Liver (tissue), 9 donors: ENCODE results near the gene CABP4. TPM values are rescaled to one million over a fixed set of nuclear protein-coding genes. Genes with fewer than 3 reads are reported as not detected.

Experiments
- DNase-seq: peaks from one replicate; pipeline ENCODE4 v3.0.0-alpha.2; 2017; ENCODE audit warnings: low spot score
- H3K27ac ChIP-seq, 2 donors: one replicate each; pipeline ENCODE4 v1.7.0; 2013; ENCODE audit warnings: inconsistent platforms in 2 of 2, low read length in 2 of 2, control low read depth in 1 of 2, low read depth in 1 of 2, mild to moderate bottlenecking in 1 of 2
- H3K27me3 ChIP-seq, 4 donors: one replicate each; pipeline versions ENCODE4 v1.6.1 to v1.7.0; 2013; ENCODE audit warnings: low read length in 3 of 4, inconsistent platforms in 1 of 4, mild to moderate bottlenecking in 1 of 4, moderate library complexity in 1 of 4; ENCODE audit not compliant: control insufficient read depth in 4 of 4, insufficient read depth in 4 of 4
- H3K36me3 ChIP-seq, 4 donors: one replicate each; pipeline versions ENCODE4 v1.6.1 to v1.7.0; 2013; ENCODE audit warnings: low read length in 3 of 4, mild to moderate bottlenecking in 3 of 4, low read depth in 1 of 4, moderate library complexity in 1 of 4; ENCODE audit not compliant: control insufficient read depth in 4 of 4, insufficient read depth in 3 of 4
- H3K4me1 ChIP-seq, 4 donors: one replicate each; pipeline versions ENCODE4 v1.6.1 to v1.7.0; 2013; ENCODE audit warnings: low read length in 3 of 4, mild to moderate bottlenecking in 3 of 4, moderate library complexity in 1 of 4; ENCODE audit not compliant: control insufficient read depth in 4 of 4, insufficient read depth in 4 of 4
- H3K4me3 ChIP-seq, 3 donors: one replicate each; pipeline versions ENCODE4 v1.6.1 to v1.7.0; 2013; ENCODE audit warnings: low read length in 3 of 3, control low read depth in 1 of 3, low read depth in 1 of 3, mild to moderate bottlenecking in 1 of 3
- H3K9ac ChIP-seq, 2 donors: one replicate each; pipeline ENCODE4 v1.7.0; 2013; ENCODE audit warnings: low read length in 2 of 2, mild to moderate bottlenecking in 2 of 2, moderate library complexity in 2 of 2, control low read depth in 1 of 2, low read depth in 1 of 2
- H3K9me3 ChIP-seq, 4 donors: one replicate each; pipeline versions ENCODE4 v1.6.1 to v1.7.0; 2013; ENCODE audit warnings: low read length in 3 of 4; ENCODE audit not compliant: control insufficient read depth in 4 of 4
- ATF3 ChIP-seq: IDR thresholded peaks from 2 replicates; pipeline ENCODE4 v1.6.1; 2016; ENCODE audit warnings: antibody characterized with exemption
- EGR1 ChIP-seq, 2 donors: IDR thresholded peaks; 2 replicates each; pipeline ENCODE4 v1.6.1; 2016 to 2018; ENCODE audit warnings: antibody characterized with exemption in 2 of 2, low read depth in 2 of 2
- FOXA1 ChIP-seq: IDR thresholded peaks from 2 replicates; pipeline ENCODE4 v1.6.1; 2016; ENCODE audit warnings: antibody characterized with exemption
- HNF4A ChIP-seq, 2 donors: conservative IDR thresholded peaks; 2 replicates each; pipeline ENCODE4 v1.6.1; 2016; ENCODE audit warnings: antibody characterized with exemption in 2 of 2, mild to moderate bottlenecking in 2 of 2
- HNF4G ChIP-seq: IDR thresholded peaks from 2 replicates; pipeline ENCODE4 v1.6.1; 2016; ENCODE audit warnings: antibody characterized with exemption
- JUND ChIP-seq, 2 donors: IDR thresholded peaks; 2 replicates each; pipeline ENCODE4 v1.6.1; 2016; ENCODE audit warnings: antibody characterized with exemption in 2 of 2
- NR2F2 ChIP-seq: IDR thresholded peaks from 2 replicates; pipeline ENCODE4 v1.6.1; 2016; ENCODE audit warnings: antibody characterized with exemption
- RXRA ChIP-seq, 2 donors: IDR thresholded peaks; 2 replicates each; pipeline ENCODE4 v1.6.1; 2017 to 2018; ENCODE audit warnings: antibody characterized with exemption in 2 of 2, mild to moderate bottlenecking in 1 of 2
- SP1 ChIP-seq: IDR thresholded peaks from 2 replicates; pipeline ENCODE4 v1.6.1; 2018; ENCODE audit warnings: antibody characterized with exemption, mild to moderate bottlenecking
- TAF1 ChIP-seq: conservative IDR thresholded peaks from 2 replicates; pipeline ENCODE4 v1.6.1; 2016; ENCODE audit warnings: antibody characterized with exemption, mild to moderate bottlenecking
- YY1 ChIP-seq: IDR thresholded peaks from 2 replicates; pipeline ENCODE4 v1.6.1; 2016; ENCODE audit warnings: antibody characterized with exemption, mild to moderate bottlenecking
- ZBTB33 ChIP-seq: IDR thresholded peaks from 2 replicates; pipeline ENCODE4 v1.6.1; 2016; ENCODE audit warnings: antibody characterized with exemption
- WGBS: extraction: QIAGEN DNeasy Blood & Tissue Kit; methylation state at CpG from one replicate; pipeline ENCODE4 v1.1.7; 2013; 5-methylcytosine and 5-hydroxymethylcytosine counted together
- polyA plus RNA-seq, 2 donors: library from polyadenylated mRNA; stranded (reverse) in 1 of 2; unstranded in 1 of 2; fragments of 200-250 nt in 1 of 2; fragments of >200 nt in 1 of 2; fragmentation: Nextera tagmentation in 1 of 2; extraction: Ambion mirVana in 1 of 2; gene quantifications; one replicate each; pipeline versions ENCODE4 v1.2.1 to v1.2.3, GENCODE V29; 2013 to 2015
- total RNA-seq, 2 donors: library from RNA; depleted of rRNA; stranded (reverse); fragments of >200 nt; gene quantifications; one replicate each; pipeline ENCODE4 v1.2.3, GENCODE V29; 2014
- TF ChIP-seq, protein P1 (sequence below): fragments of 150-350 bp; IDR thresholded peaks from 2 replicates; pipeline ENCODE4 v1.5.1; 2017; ENCODE audit warnings: improper control_type of control experiment, low read depth, low read length; ENCODE audit not compliant: missing input control
- TF ChIP-seq, protein P2 (sequence below): IDR thresholded peaks from 2 replicates; pipeline ENCODE4 v1.6.1; 2016; ENCODE audit warnings: antibody characterized with exemption
- donor health status: healthy.
- donor health status: healthy.
- donor health status: healthy.
- donor health status: healthy.
- donor health status: healthy.

Gene CABP4
- total and polyA plus RNA-seq, 4 donors: 0.85 to 2.9 (median 1.6) TPM

GRCh38 chr11:67432655-67433349 is 22.4 kb upstream of the CABP4 start:
- 94% methylated on average over 22 of the region's 22 CpGs for WGBS
- Histone ChIP-seq H3K9ac (no peak overlapping the region), H3K27me3 (no peaks in the 10 kb centered on the region), H3K27ac (no peak overlapping the region), H3K9me3 (no peaks in the 10 kb centered on the region), H3K4me1 (peaks cover 3 to 13% (median 10%) of the 10 kb centered on the region in 4 donors), H3K4me3 (no peak overlapping the region), H3K36me3 (peaks cover 3 to 42% (median 8%) of the 10 kb centered on the region in 4 donors)
- DNase-seq: no peak
- TF ChIP-seq YY1 (no peak), NR2F2 (no peak), ATF3 (no peak), FOXA1 (no peak), HNF4G (no peak), SP1 (no peak), HNF4A (conservative IDR thresholded peaks at IDR 0.05) (no peak), RXRA (IDR thresholded peaks at IDR 0.05) (no peak), EGR1 (IDR thresholded peaks at IDR 0.05; ENCODE audit: low read depth in 2 of 2) (no peak), JUND (IDR thresholded peaks at IDR 0.05) (no peak), TAF1 (no peak)
- TF ChIP-seq, protein P1, sequence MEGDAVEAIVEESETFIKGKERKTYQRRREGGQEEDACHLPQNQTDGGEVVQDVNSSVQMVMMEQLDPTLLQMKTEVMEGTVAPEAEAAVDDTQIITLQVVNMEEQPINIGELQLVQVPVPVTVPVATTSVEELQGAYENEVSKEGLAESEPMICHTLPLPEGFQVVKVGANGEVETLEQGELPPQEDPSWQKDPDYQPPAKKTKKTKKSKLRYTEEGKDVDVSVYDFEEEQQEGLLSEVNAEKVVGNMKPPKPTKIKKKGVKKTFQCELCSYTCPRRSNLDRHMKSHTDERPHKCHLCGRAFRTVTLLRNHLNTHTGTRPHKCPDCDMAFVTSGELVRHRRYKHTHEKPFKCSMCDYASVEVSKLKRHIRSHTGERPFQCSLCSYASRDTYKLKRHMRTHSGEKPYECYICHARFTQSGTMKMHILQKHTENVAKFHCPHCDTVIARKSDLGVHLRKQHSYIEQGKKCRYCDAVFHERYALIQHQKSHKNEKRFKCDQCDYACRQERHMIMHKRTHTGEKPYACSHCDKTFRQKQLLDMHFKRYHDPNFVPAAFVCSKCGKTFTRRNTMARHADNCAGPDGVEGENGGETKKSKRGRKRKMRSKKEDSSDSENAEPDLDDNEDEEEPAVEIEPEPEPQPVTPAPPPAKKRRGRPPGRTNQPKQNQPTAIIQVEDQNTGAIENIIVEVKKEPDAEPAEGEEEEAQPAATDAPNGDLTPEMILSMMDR: no peak

DNA sequence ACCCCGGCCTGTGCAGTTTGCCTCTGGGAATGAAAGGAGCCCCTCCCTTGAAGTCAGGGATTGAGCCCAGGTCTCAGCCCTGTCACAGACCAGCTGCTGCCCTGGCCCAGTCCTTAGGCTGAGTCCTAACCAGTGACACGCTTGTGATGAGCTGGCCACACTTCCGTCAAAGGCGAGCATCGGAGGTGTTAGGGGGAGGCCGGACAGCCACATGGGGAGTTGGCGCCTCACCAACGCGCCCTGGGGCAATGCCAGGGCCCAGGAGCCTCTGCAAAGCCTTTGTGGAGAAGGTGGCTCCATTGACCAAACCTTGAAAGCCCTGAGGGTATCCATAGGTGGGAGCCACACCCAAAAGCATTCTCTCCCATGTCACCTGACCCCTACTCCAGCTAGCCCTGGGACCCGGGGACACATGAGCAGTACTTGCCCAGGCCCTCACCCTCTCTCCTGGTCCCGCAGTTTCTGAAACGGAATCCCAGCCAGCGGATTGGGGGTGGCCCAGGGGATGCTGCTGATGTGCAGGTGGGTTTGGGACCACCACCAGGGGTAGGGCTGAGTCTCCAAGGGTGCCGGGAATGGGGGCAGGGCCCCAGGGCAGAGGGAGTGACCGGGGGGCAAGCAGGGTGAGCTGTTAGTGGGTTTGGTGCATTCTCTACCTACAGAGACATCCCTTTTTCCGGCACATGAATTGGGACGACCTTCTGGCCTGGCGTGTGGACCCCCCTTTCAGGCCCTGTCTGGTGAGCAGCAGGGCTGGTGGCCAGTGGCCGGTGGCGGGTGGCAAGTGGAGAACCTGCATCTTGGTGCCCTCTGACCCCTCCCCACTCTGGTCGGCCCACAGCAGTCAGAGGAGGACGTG is 21.4 kb upstream of the CABP4 start:
- no peak for DNase-seq
- Histone ChIP-seq H3K9me3 (no peaks in the 10 kb centered on the region), H3K27ac (no peak overlapping the region), H3K27me3 (no peaks in the 10 kb centered on the region), H3K9ac (no peak overlapping the region), H3K4me1 (peaks cover 3 to 10% (median 8%) of the 10 kb centered on the region in 4 donors), H3K4me3 (no peak overlapping the region), H3K36me3 (peaks cover 3 to 47% (median 8%) of the 10 kb centered on the region in 4 donors)
- 92% methylated on average over 22 of the region's 22 CpGs for WGBS
- no peak for TF ChIP-seq EGR1 (IDR thresholded peaks at IDR 0.05; ENCODE audit: low read depth in 2 of 2)
- TF ChIP-seq JUND (IDR thresholded peaks at IDR 0.05): no peak
- TF ChIP-seq TAF1: no peak

GRCh38 chr11:67434395-67434881 is 20.7 kb upstream of the CABP4 start:
- H3K27ac ChIP-seq: no peak overlapping the region
- H3K9ac ChIP-seq: no peak overlapping the region
- H3K36me3 ChIP-seq: peaks cover 3 to 47% (median 8%) of the 10 kb centered on the region in 4 donors
- H3K4me1 ChIP-seq: peaks cover under 1 to 5% (median 3%) of the 10 kb centered on the region in 4 donors
- TF ChIP-seq ZBTB33 (no peak), ATF3 (no peak), HNF4A (conservative IDR thresholded peaks at IDR 0.05) (no peak), JUND (IDR thresholded peaks at IDR 0.05) (no peak), EGR1 (IDR thresholded peaks at IDR 0.05; ENCODE audit: low read depth in 2 of 2) (no peak), TAF1 (no peak)
- TF ChIP-seq, protein P2, sequence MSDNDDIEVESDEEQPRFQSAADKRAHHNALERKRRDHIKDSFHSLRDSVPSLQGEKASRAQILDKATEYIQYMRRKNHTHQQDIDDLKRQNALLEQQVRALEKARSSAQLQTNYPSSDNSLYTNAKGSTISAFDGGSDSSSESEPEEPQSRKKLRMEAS: no peak
- no peaks in the 10 kb centered on the region for H3K27me3 ChIP-seq
- 84% methylated on average over 23 of the region's 23 CpGs for WGBS
- H3K4me3 ChIP-seq: no peak overlapping the region
- no peaks in the 10 kb centered on the region for H3K9me3 ChIP-seq
- no peak for DNase-seq
